Heart left ventricle (tissue), 13 donors: Measurements from ENCODE around the gene LTA.

Source experiments
- POLR2A ChIP-seq, 2 donors: fragments of 450-650 bp; IDR thresholded peaks; one replicate each; pipeline ENCODE4 v1.6.1; 2017; ENCODE audit warnings: antibody characterized with exemption in 2 of 2, mild to moderate bottlenecking in 2 of 2, moderate library complexity in 2 of 2
- TF ChIP-seq, protein P1 (sequence below), 12 donors: fragments of 200-600 bp; sonication (generic) in 4 of 12; IDR thresholded peaks; one replicate each; pipeline versions ENCODE4 v1.5.0 to v1.8.0; 2018 to 2022; ENCODE audit warnings: antibody characterized with exemption in 12 of 12, mild to moderate bottlenecking in 5 of 12
- donor health status: ischemic (EF 13 %, LVEDD 7.1; RV severe dilation, severe dysfunction).
- donor health status: DM: no; HTN: yes; CAD: no.
- donor health status: DM: no; HTN: no; CAD: no.
- donor health status: ischemic (EF 25% LVEDD 6.9; RV normal size, moderate dysfunction).
- donor health status: ischemic (EF 25% LVEDD 5.7; RV mildly dilated, moderate dysfunction).
- donor health status: ischemic (EF 35%, LVEDD 5.7; RV mildly dilated, moderate dysfunction).
- donor health status: nonischemic (EF 11% LVEDD 7.7; RV severe dilation, severe dysfunction).
- donor health status: DM: yes; HTN: yes; CAD: no.
- donor health status: PGD.
- donor health status: ischemic (EF 29% LVEDD 5.4; RV normal size, mild dysfunction).
- donor health status: nonischemic (EF 23%, LVEDD 6.1; RV moderate dilation, normal function).

DNA sequence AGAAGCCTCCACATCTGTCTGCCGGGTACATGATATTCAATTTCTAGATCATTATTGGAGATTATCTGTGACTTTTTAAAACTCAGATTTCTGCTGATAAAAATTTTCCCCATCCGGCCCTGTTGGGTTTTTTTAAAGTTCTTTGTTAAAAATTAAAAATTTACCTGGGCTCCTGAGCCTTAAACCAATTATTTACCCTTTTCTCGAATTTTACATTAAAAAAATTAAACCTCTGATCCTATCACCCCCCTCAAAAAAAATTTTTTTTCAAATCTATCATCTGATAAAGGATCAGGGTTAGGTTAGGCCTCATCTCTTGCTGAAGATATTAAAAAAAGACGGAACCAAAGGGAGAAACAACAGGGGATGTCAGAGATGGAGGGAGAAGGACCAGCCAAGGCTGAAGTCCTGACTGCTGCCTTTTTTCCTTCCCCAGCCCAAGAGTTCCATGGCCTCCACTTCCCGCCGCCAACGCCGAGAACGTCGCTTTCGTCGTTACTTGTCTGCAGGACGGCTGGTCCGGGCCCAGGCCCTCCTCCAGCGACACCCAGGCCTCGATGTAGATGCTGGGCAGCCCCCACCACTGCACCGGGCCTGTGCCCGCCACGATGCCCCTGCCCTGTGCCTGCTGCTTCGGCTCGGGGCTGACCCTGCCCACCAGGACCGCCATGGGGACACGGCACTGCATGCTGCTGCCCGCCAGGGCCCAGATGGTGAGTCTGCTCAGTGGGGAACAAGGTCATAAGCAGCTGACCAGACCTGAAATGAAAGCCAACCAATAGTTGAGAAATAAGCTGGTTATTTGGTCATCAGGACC, 24.2 kb upstream of the LTA start:
- TF ChIP-seq, protein P1, sequence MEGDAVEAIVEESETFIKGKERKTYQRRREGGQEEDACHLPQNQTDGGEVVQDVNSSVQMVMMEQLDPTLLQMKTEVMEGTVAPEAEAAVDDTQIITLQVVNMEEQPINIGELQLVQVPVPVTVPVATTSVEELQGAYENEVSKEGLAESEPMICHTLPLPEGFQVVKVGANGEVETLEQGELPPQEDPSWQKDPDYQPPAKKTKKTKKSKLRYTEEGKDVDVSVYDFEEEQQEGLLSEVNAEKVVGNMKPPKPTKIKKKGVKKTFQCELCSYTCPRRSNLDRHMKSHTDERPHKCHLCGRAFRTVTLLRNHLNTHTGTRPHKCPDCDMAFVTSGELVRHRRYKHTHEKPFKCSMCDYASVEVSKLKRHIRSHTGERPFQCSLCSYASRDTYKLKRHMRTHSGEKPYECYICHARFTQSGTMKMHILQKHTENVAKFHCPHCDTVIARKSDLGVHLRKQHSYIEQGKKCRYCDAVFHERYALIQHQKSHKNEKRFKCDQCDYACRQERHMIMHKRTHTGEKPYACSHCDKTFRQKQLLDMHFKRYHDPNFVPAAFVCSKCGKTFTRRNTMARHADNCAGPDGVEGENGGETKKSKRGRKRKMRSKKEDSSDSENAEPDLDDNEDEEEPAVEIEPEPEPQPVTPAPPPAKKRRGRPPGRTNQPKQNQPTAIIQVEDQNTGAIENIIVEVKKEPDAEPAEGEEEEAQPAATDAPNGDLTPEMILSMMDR (IDR thresholded peaks at IDR 0.05): no peak
- no peak for TF ChIP-seq POLR2A (IDR thresholded peaks at IDR 0.05)
